ENCODE results near the gene DDX42. TPM values are rescaled to one million over a fixed set of nuclear protein-coding genes. Genes with fewer than 3 reads are reported as not detected.

Gene DDX42
- total and polyA plus RNA-seq, 2 of the 13 experiments (the other 11 are each of a cell fraction or from before 2014, with no cell fraction given): 87.2 to 92.9 TPM

- H3K27me3 ChIP-seq (ENCODE audit: control insufficient read depth in 1 of 2, insufficient read depth in 2 of 2, low read length in 2 of 2): no peaks in the 10 kb centered on the region; a peak in 1 of 5 replicates
- peak overlapping the region; percentile 63 for H3K9ac ChIP-seq (ENCODE audit: insufficient read depth, low read depth, low read length)
- in situ Hi-C loops (cut with HindIII; ENCODE audit: extremely low pct_ligation_motif_present, low pct_unique_long_range_greater_than_20kb): loop anchor here (10.0 kb wide), 1 partner anchor 661 kb away; the partner anchor contains the start of genes CEP95 and DDX5
- peaks cover 28% of the 10 kb centered on the region for H3K79me2 ChIP-seq (ENCODE audit: insufficient read depth, low read length)
- no TSS peak for BruUV-seq (replicated peaks)
- 55% methylated on average over 9 of the region's 9 CpGs for WGBS (ENCODE audit: low lambda C conversion rate)
- peak overlapping the region; percentile 87 for H3K4me2 ChIP-seq (ENCODE audit: low read depth, low read length)
- TF ChIP-seq CREB1 (IDR thresholded peaks at IDR 0.05): no peak
- peak; percentile 24; the same call in 1 of the 2 replicates for TF ChIP-seq CREB1 (CRISPR knock-in tag; IDR thresholded peaks at IDR 0.05)
- TF ChIP-seq PHF21A (CRISPR knock-in tag; IDR thresholded peaks at IDR 0.05): 0 out of 2 replicates have a peak, but pooled peaks have one; percentile 9
- no peak for TF ChIP-seq PAX8 (CRISPR knock-in tag; IDR thresholded peaks at IDR 0.05; ENCODE audit: borderline replicate concordance)
- no peak for TF ChIP-seq ZNF274 (CRISPR knock-in tag; IDR thresholded peaks at IDR 0.05)
- H3K4me1 ChIP-seq (ENCODE audit: insufficient read depth, low read length): peaks cover 37% of the 10 kb centered on the region
- intact Hi-C loops (cut with micrococcal nuclease; ENCODE audit: unreplicated experiment): loop anchor here (5.0 kb wide), 1 partner anchor 72 kb away; the partner anchor contains the start of genes CCDC47 and DDX42
- no peak overlapping the region for H2AFZ ChIP-seq (ENCODE audit: low read length)
- H3K9me3 ChIP-seq (ENCODE audit: low read length): no peaks in the 10 kb centered on the region
- POLR2A ChIA-PET: interaction anchor here (0.6 to 2.6 kb wide), 12 partner anchors 11 to 1930 kb away, joined by 3 to 28 read pairs (median 3); partner anchors contain the start of genes CCDC47, DCAF7, DDX42 and PSMC5
- ATAC-seq (no peak), FAIRE-seq (no peak), DNase-seq (ENCODE audit: low spot score) (no peak)
- H3K36me3 ChIP-seq (replicated peaks in 1 of 2; ENCODE audit: control insufficient read depth in 1 of 2, insufficient read depth in 2 of 2, low read length in 2 of 2): no peaks in the 10 kb centered on the region
- H3K4me3 ChIP-seq (replicated peaks in 1 of 3; ENCODE audit: insufficient read depth in 1 of 3, low read depth in 2 of 3, low read length in 3 of 3): peak overlapping the region; percentile 74 to 85 (median 74)
- peaks cover 9% of the 10 kb centered on the region; the same call in 1 of the 2 replicates for H4K20me1 ChIP-seq (ENCODE audit: insufficient read depth, low read length)
- CTCF ChIA-PET (ENCODE audit: low intra/inter-chr PET ratio, low total read pairs): no interaction called here
- peak overlapping the region; percentile 77 for H3K27ac ChIP-seq (ENCODE audit: extremely low read length, insufficient read depth, low read length)
Measured at GRCh38 chr17:63843910-63844677, 70.1 kb downstream of the DDX42 start.

DNA sequence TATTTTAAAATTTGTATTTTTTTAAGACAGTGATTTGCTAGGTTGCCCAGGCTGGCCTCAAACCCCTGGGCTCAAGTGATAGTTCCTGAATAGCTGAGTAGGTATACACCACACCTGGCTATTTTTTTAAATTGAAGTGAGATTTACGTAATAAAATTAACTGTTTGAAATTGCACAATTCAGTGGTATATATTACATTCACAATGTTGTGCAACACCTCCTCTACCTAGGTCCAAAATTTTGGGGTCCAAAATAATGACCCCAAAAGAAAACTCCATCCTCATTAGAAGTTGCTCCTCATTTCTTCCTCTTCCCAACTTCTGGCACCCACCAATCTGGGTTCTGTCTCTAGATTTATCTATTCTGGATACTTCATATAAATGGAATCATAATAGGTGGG is 71.5 kb downstream of the DDX42 start:
- ATAC-seq (no peak), FAIRE-seq (no peak), DNase-seq (ENCODE audit: low spot score) (no peak)
- peaks cover 16% of the 10 kb centered on the region for H3K79me2 ChIP-seq (ENCODE audit: insufficient read depth, low read length)
- H3K4me2 ChIP-seq (ENCODE audit: low read depth, low read length): no peak overlapping the region
- H4K20me1 ChIP-seq (ENCODE audit: insufficient read depth, low read length): peaks cover 3% of the 10 kb centered on the region; the same call in 1 of the 2 replicates
- intact Hi-C loops (cut with micrococcal nuclease; ENCODE audit: unreplicated experiment): no loop called here
- WGBS (ENCODE audit: low lambda C conversion rate): 15% methylated on average over 1 of the region's 1 CpG
- H2AFZ ChIP-seq (ENCODE audit: low read length): no peak overlapping the region
- CTCF ChIA-PET (ENCODE audit: low intra/inter-chr PET ratio, low total read pairs): no interaction called here
- in situ Hi-C loops (cut with HindIII; ENCODE audit: extremely low pct_ligation_motif_present, low pct_unique_long_range_greater_than_20kb): loop anchor here (10.0 kb wide), 1 partner anchor 659 kb away; the partner anchor contains the start of genes CEP95 and DDX5
- no peak overlapping the region for H3K9ac ChIP-seq (ENCODE audit: insufficient read depth, low read depth, low read length)
- no peaks in the 10 kb centered on the region for H3K36me3 ChIP-seq (replicated peaks in 1 of 2; ENCODE audit: control insufficient read depth in 1 of 2, insufficient read depth in 2 of 2, low read length in 2 of 2)
- no peak overlapping the region for H3K4me3 ChIP-seq (replicated peaks in 1 of 3; ENCODE audit: insufficient read depth in 1 of 3, low read depth in 2 of 3, low read length in 3 of 3)
- POLR2A ChIA-PET: no interaction called here
- H3K9me3 ChIP-seq (ENCODE audit: low read length): no peaks in the 10 kb centered on the region
- TF ChIP-seq CEBPB (IDR thresholded peaks at IDR 0.05; ENCODE audit: borderline replicate concordance, low read depth, low read length) (peak; percentile 79), ZSCAN9 (CRISPR knock-in tag; IDR thresholded peaks at IDR 0.05; ENCODE audit: borderline replicate concordance) (no peak)
- BruUV-seq (replicated peaks): no TSS peak
- H3K27ac ChIP-seq (ENCODE audit: extremely low read length, insufficient read depth, low read length): no peak overlapping the region
- peaks cover 23% of the 10 kb centered on the region for H3K4me1 ChIP-seq (ENCODE audit: insufficient read depth, low read length)
- no peaks in the 10 kb centered on the region; a peak in 1 of 5 replicates for H3K27me3 ChIP-seq (ENCODE audit: control insufficient read depth in 1 of 2, insufficient read depth in 2 of 2, low read length in 2 of 2)
